HG02759 (cell line): ENCODE data around the gene ARL8A.
"Not testable (repeated sequence)": the region's sequence is repeated elsewhere in the genome, so short reads cannot be mapped to it uniquely, and the experiment has no call there.

Experiments
- ATAC-seq: cut with Tn5 transposase; IDR thresholded peaks from one replicate; pipeline ENCODE4 v1.9.1; 2021; ENCODE audit warnings: mild to moderate bottlenecking, moderate library complexity; ENCODE audit not compliant: unreplicated experiment

Gene ARL8A

DNA sequence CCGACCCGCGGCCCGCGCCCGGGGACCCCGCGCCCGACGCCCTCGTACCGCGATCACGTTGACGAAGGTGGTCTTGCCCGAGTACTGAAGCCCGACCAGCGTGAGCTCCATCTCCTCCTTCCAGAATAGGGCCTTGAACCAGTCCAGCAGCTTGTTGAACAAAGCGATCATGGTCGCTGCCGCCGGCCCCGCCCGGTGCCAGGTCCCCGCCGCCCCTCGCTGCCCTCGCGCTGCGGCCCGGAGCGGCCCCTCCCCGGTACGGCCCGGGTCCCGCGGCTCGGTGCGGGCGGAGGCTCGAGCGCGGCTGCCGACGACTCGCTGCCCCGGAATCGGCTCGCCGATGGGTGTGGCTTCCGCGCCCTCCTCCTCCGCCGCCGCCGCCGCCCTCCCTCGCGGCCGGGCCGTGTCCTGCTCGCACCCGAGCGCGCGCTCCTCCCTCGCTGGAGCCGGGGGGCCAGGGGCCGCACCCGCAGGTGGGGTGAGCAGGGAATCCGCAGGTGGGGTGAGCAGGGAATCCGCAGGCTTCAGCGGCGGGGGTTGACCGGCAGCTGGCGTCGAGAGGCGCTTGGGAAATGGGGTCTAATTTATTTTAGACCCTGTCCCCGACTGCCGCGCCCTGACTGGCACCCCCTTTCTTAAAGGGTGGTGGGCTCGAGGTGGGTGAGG, at the start of gene ARL8A:
Gene ARL8A, minus strand, starts transcription at position 336 of the 666 bp plus-strand sequence. Its CDS starts 165 bp downstream, at position 171.
- ATAC-seq = peak; percentile 69

DNA sequence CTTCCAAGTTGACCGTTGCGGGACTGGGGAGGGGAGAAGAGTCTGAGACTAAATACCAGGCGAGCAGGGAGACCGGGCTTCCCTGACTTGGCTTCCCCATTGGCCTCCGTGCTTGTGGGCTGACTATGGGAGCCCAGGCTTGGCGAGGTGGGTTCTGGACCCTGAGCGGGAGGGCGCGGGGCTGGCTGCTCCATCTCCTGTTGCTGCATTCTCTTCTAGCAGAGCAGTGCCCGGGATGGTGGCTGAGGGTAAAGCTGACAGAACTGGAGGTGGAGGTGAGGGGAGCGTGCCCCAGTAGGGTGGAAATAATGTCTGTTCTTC, 49.8 kb upstream of the ARL8A start:
- no peak for ATAC-seq

GRCh38 chr1:202193614-202194327, 49.2 kb upstream of the ARL8A start, which contains the start of gene LGR6:
Gene LGR6 (plus strand): TSS chr1:202193799. CDS start chr1:202193990, 191 bp downstream.
- ATAC-seq = no peak

GRCh38 chr1:202192770-202193613, 48.5 kb upstream of the ARL8A start:
- no peak for ATAC-seq

GRCh38 chr1:202191391-202191790, 46.9 kb upstream of the ARL8A start:
- ATAC-seq = not testable (repeated sequence)

DNA sequence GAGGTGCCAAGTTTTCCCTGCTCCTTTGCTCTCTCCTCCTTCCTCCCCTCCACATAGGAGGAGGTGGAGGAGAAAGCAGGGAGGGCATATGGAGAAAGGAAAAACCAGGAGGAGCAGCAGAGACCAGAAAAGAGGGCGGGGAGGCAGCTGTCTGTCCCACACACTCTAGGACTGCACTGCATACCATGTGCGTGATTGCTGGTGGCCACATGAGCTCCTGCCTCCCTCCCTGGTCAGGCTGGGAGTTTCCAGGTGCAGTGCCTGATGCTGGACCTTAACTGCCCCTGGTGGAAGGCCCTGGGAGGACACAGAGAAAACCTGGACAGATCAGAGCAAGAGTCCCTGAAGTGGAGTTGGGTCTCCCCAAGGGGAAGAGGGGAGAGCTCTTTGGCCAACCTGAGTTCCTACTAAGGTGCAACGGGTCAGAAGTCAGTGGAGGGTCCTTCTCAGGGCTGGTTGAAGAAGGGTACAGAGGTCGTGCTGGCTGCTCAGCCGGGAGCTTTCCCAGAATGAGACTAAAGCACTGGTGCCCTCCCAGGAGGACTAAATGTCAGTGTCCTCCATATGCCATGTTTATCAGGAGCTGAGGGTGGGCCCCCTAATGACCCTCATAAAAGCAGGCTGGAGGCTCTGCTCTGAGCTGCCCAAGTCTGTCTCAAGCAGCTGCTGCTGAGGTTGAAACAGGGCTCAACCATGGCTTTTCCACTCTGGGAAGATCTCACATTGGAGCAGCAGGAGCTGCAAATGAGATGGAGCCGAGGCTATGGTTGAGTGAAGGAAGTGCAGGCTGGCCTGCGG, 45.6 kb upstream of the ARL8A start:
- ATAC-seq = no peak

DNA sequence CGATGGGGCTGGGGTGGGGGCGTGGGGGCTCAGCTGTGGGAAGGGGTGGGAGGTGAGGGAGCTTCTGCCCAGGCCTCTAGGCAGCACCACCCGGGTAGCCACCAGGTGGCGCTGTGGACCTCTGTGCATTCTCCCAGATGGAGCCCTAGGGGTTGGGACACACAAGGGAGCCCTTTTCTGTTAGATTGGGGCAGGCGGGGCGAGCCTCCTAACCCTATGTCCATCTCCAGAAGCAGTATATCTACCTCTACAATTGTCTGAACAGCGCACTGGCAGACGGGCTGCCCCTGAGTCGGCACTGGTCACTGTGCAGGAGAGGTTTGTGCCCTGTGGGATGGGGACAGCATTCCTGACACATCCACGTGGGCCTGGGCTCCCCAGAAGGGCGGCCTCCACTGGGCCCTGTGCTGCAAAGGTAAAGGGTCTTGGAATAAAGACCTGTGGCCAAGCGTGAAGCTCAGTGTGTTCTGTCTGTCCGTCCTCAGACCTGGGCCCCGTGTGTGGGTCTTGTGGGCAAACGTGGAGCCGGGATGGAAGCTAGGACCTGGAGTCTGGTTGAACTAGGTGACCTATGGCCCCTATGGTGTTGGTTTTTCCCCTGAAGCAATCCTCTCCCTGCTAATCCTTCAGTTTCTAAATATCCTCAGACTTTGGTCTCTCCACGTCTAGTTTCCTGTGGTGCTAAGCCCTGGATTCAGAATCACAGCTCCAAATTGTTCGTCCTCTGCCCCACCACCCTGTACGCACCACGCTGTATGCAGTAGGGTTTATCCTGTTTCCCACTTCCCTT, 44.7 kb upstream of the ARL8A start:
- ATAC-seq = no peak

DNA sequence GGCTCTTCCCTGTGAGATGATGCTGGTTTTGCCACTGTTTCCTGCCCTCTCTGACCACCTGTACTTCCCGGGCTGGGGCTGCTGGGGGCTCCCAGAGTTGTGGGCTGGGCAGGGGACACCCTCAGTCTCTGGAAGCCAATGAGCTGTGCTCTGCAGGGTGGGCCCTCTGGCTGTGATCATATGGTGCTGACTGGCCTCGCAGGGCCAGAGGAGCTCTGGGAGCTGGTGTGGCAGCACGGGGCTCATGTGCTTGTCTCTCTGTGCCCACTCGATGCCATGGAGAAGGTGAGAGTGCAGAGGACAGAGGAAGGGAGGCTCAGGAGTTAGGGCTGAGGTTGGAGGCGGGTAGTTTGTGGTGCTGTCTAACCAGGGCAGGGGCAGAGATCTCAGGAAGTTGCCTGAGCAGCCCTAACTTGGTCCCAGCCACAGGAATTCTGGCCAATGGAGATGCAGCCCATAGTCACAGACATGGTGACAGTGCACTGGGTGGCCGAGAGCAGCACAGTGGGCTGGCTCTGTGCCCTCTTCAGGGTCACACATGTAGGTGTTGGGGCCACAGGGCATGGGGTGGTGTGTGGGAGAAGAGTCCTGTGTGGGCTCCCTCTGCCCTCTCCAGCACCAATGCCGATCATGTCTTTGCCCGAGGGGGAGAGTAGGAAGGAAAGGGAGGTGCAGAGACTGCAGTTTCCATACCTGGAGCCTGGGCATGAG, 43.3 kb upstream of the ARL8A start:
- no peak for ATAC-seq

DNA sequence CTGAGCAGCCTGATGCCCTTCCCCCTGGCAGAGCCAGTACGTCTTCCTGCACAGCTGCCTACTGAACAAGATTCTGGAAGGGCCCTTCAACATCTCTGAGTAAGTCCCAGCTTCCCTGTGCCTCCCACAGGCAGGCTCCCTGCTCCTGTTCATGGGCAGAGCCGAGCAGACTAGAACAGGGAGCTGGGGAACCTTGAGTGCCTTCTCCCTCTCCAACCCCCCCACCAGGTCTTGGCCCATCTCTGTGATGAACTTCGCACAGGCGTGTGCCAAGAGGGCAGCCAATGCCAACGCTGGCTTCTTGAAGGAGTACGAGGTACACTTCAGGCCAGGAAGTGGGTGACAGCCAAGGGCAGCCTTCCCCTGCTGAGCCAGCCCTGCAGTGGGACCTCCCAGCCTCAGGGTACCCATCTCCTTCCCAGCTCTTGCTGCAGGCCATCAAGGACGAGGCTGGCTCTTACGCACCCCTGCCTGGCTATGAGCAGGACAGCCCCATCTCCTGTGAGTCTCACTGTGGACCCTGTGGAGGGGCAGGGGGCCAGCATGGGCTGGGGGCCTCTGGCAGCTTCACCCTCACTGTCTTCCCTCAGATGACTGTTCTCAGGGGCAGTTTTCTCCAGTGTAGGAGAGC, 42.6 kb upstream of the ARL8A start:
- no peak for ATAC-seq

DNA sequence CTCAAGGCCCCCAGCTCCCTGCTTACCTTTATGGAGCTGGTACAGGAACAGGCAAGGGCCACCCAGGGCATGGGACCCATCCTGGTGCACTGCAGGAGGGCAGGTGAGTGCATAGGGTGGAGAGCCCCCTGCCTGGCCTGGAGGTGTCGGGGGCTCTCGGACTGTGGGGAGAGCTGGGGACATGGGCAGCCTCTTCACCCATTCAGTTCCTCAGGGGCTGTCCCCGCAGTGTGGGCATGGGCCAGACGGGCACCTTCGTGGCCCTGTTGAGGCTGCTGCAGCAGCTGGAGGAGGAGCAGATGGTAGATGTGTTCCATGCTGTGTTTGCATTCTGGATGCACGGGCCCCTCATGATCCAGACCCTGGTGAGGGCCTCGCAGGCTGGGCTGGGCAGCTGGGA, 41.8 kb upstream of the ARL8A start:
- ATAC-seq = no peak

GRCh38 chr1:202184750-202185460, 40.4 kb upstream of the ARL8A start:
- no peak for ATAC-seq

GRCh38 chr1:202182040-202182877, 37.7 kb upstream of the ARL8A start:
- ATAC-seq = no peak

GRCh38 chr1:202181586-202181985, 37.0 kb upstream of the ARL8A start:
- ATAC-seq = no peak

- ATAC-seq = not testable (repeated sequence)
Observed at GRCh38 chr1:202180751-202181139, 36.2 kb upstream of the ARL8A start.

DNA sequence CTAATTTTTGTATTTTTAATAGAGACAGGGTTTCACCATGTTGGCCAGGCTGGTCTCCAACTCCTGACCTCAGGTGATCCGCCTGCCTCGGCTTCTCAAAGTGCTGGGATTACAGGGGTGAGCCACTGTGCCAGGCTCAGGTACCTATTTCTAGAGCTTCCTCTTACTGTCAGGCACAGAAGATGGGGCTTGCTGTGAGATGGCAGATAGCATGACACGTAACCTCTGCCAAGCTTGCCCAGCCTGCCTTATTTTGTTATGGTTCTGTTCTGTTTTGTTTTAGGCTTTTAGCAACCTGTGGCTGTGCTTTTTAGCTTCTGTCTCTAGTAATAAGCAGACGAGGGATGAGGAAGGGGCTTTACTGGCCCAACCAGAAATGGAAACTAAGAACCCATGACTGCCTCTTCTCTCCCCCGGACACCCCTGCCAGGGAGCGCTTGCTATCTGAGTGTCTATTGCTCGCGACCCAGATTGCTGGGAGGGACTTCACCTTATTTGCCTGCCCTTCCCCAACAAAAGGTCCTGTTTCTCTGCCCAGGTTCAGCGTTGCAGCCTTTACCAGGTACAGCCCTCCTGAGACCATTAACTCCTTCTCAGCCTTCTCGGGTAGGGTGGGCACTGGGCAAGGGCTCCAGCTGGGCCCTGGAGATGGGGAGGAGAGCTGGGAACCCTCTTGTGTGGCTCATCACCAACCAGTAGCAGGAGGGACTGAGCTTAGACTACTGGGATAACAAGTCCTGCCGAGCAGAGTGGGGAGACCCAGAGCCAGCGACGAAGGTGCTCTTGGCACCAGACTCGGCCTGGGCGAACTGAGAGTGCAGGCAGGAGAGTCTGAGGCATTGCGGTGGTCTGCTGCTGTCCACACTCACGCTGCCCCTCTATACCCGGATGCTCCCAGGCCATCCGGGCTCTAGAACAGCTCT, 35.6 kb upstream of the ARL8A start:
- ATAC-seq = no peak
